ENCODE results near the gene PPL. TPM values are rescaled to one million over a fixed set of nuclear protein-coding genes. Genes with fewer than 3 reads are reported as not detected.

The PPL gene
- total RNA-seq, 1 donor, result 27.1 TPM

GRCh38 chr16:4904108-4904941, 32.6 kb downstream of the PPL start:
- Histone ChIP-seq H3K36me3 (ENCODE audit: insufficient read depth, low read length) (no peaks in the 10 kb centered on the region), H2AFZ (ENCODE audit: low read length) (no peak overlapping the region), H3K27me3 (ENCODE audit: insufficient read depth, low read length) (peaks cover 25% of the 10 kb centered on the region), H3K9me3 (ENCODE audit: low read depth, low read length) (no peaks in the 10 kb centered on the region), H3K4me1 (ENCODE audit: insufficient read depth, low read length) (no peaks in the 10 kb centered on the region), H3K4me2 (ENCODE audit: insufficient read depth, low read length) (no peak overlapping the region), H3K4me3 (ENCODE audit: insufficient read depth, low read length) (no peak overlapping the region), H4K20me1 (ENCODE audit: insufficient read depth, low read length) (no peaks in the 10 kb centered on the region), H3K79me2 (ENCODE audit: insufficient read depth, low read length) (no peaks in the 10 kb centered on the region), H3K27ac (ENCODE audit: low read depth, low read length) (no peak overlapping the region)
- no peak for TF ChIP-seq CTCF (IDR thresholded peaks at IDR 0.05; ENCODE audit: extremely low read depth, low read depth, low read length)
- peak; percentile 46 for DNase-seq (ENCODE audit: insufficient read length, low spot score, missing footprints)

GRCh38 chr16:4902038-4902437, 34.9 kb downstream of the PPL start:
- peak; percentile 60 for DNase-seq (ENCODE audit: insufficient read length, low spot score, missing footprints)

GRCh38 chr16:4900750-4901149, 36.2 kb downstream of the PPL start:
- no peak for TF ChIP-seq CTCF (IDR thresholded peaks at IDR 0.05; ENCODE audit: extremely low read depth, low read depth, low read length)
- Histone ChIP-seq H2AFZ (ENCODE audit: low read length) (no peak overlapping the region), H3K79me2 (ENCODE audit: insufficient read depth, low read length) (no peaks in the 10 kb centered on the region), H3K27me3 (ENCODE audit: insufficient read depth, low read length) (peaks cover 31% of the 10 kb centered on the region), H3K4me3 (ENCODE audit: insufficient read depth, low read length) (no peak overlapping the region), H4K20me1 (ENCODE audit: insufficient read depth, low read length) (no peaks in the 10 kb centered on the region), H3K4me1 (ENCODE audit: insufficient read depth, low read length) (no peaks in the 10 kb centered on the region), H3K36me3 (ENCODE audit: insufficient read depth, low read length) (no peaks in the 10 kb centered on the region), H3K27ac (ENCODE audit: low read depth, low read length) (no peak overlapping the region), H3K9me3 (ENCODE audit: low read depth, low read length) (no peaks in the 10 kb centered on the region), H3K4me2 (ENCODE audit: insufficient read depth, low read length) (no peak overlapping the region)
- DNase-seq (ENCODE audit: insufficient read length, low spot score, missing footprints), result peak; percentile 22

More at GRCh38 chr16:4902038-4902437, 34.9 kb downstream of the PPL start:
- H3K4me1 ChIP-seq (ENCODE audit: insufficient read depth, low read length), result no peaks in the 10 kb centered on the region
- H3K4me3 ChIP-seq (ENCODE audit: insufficient read depth, low read length), result no peak overlapping the region
- H4K20me1 ChIP-seq (ENCODE audit: insufficient read depth, low read length), result no peaks in the 10 kb centered on the region
- H3K27me3 ChIP-seq (ENCODE audit: insufficient read depth, low read length), result peaks cover 27% of the 10 kb centered on the region
- H3K36me3 ChIP-seq (ENCODE audit: insufficient read depth, low read length), result no peaks in the 10 kb centered on the region
- H3K27ac ChIP-seq (ENCODE audit: low read depth, low read length), result no peak overlapping the region
- no peaks in the 10 kb centered on the region for H3K9me3 ChIP-seq (ENCODE audit: low read depth, low read length)
- no peak overlapping the region for H3K4me2 ChIP-seq (ENCODE audit: insufficient read depth, low read length)
- no peaks in the 10 kb centered on the region for H3K79me2 ChIP-seq (ENCODE audit: insufficient read depth, low read length)
- H2AFZ ChIP-seq (ENCODE audit: low read length), result no peak overlapping the region
- TF ChIP-seq CTCF (IDR thresholded peaks at IDR 0.05; ENCODE audit: extremely low read depth, low read depth, low read length), result no peak

- Histone ChIP-seq H3K27me3 (ENCODE audit: insufficient read depth, low read length) (peaks cover 25% of the 10 kb centered on the region), H3K9me3 (ENCODE audit: low read depth, low read length) (no peaks in the 10 kb centered on the region), H3K4me3 (ENCODE audit: insufficient read depth, low read length) (no peak overlapping the region), H3K27ac (ENCODE audit: low read depth, low read length) (no peak overlapping the region), H3K79me2 (ENCODE audit: insufficient read depth, low read length) (no peaks in the 10 kb centered on the region), H3K4me1 (ENCODE audit: insufficient read depth, low read length) (no peaks in the 10 kb centered on the region), H2AFZ (ENCODE audit: low read length) (no peak overlapping the region), H3K36me3 (ENCODE audit: insufficient read depth, low read length) (no peaks in the 10 kb centered on the region), H4K20me1 (ENCODE audit: insufficient read depth, low read length) (no peaks in the 10 kb centered on the region), H3K4me2 (ENCODE audit: insufficient read depth, low read length) (no peak overlapping the region)
- TF ChIP-seq CTCF (IDR thresholded peaks at IDR 0.05; ENCODE audit: extremely low read depth, low read depth, low read length), result no peak
- DNase-seq (ENCODE audit: insufficient read length, low spot score, missing footprints), result peak; percentile 89
Measured at GRCh38 chr16:4900036-4900435, 36.9 kb downstream of the PPL start.
